ENCODE results near the gene GLP2R.

GLP2R gene

DNA sequence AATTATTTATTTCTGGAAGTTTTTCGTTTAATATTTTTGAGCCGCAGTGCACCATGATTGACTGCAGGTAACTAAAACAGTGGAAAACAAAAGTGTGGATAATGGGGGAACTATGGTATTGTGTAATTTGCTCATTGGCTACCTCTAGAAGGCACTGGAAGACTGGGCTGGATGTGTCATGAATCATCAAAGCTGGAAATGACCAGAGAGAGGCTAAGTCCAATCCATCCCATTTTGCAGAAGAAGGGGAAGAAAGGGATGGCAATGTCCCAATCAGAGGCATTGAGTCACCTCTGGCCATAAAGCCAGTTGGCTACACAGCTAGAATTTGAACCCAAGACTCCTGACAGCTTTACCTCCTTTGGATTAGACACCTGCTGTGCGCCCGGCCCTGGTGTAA is 29.3 kb downstream of the GLP2R start:
- DNase-seq (ENCODE audit: low spot score) = no peak

DNA sequence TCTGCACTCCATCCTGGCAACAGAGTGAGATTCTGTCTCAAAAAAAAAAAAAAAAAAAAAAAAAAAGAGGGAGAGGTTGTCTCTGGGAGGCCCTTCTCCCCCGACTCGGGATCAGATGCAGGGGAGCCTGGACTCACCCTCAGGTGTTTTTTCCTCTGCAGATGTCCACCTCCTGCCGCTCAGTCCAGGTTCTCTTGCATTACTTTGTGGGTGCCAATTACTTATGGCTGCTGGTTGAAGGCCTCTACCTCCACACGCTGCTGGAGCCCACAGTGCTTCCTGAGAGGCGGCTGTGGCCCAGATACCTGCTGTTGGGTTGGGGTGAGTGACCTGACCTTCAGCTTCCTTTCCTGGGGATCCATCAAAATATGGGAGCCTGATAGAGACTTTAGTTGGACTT is 34.1 kb downstream of the GLP2R start:
- DNase-seq (ENCODE audit: low spot score) = no peak

DNA sequence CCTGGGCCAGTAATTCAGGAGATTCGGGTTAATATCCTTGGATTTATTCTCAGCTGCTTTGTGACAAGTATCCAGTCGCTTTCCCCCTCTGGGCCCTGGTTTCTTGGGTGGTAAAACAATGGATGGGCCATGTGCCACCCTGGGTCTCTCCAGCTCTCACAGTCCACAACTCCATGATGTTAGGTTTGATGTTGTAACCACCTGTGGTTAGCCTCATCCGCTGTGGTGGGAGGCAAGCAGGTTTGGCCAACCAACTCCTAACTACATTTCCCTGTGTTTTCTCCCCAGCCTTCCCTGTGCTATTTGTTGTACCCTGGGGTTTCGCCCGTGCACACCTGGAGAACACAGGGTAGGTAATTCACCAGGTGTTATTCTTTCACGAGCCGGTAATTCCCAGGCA is 35.1 kb downstream of the GLP2R start:
- DNase-seq (ENCODE audit: low spot score) = no peak

DNA sequence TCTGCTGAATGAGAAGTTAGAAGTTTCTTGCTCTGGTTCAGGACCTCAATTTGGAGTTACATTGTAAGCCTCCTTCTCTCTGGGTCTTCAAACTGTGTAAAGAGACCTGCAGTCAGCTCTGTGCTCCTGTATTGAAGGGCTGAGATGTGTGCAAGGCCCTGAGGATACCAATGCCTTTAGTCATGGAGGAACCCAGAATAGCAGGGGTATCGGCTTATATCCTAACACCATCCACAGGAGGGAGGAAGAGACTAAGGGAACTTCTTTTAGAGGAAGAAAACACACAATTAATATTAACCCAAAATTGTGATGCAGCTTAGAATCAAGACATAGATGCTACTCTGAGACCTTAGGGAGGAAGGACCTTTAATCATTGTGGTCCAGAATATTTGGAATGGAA is 36.5 kb downstream of the GLP2R start:
- DNase-seq (ENCODE audit: low spot score) = no peak

- DNase-seq (ENCODE audit: low spot score) = no peak
Measured at GRCh38 chr17:9862949-9863348, 37.2 kb downstream of the GLP2R start.

- DNase-seq (ENCODE audit: low spot score) = no peak
Measured at GRCh38 chr17:9865586-9865985, 39.9 kb downstream of the GLP2R start.

GRCh38 chr17:9868552-9868951 is 42.8 kb downstream of the GLP2R start:
- no peak for DNase-seq (ENCODE audit: low spot score)

DNA sequence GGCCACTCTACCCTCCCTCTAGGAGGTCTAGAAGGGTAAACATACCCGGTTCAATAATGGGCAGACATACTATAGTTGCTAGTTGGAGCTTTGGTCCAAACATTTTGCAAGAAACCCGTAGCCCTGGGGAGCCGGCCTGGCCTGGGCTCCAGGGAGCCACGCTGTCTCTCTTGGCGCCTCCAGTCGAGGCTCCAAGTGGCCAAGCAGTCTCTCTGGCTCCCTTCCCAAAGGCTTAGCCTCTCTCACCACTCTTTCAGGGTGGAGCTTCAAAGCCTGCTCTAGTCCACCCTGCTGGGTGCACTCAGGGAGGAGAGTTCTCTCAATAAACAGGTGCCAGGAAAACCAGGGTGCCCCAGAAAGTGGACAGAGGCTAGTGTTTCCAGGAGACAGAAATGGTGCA is 47.1 kb downstream of the GLP2R start:
- DNase-seq (ENCODE audit: low spot score) = no peak

DNA sequence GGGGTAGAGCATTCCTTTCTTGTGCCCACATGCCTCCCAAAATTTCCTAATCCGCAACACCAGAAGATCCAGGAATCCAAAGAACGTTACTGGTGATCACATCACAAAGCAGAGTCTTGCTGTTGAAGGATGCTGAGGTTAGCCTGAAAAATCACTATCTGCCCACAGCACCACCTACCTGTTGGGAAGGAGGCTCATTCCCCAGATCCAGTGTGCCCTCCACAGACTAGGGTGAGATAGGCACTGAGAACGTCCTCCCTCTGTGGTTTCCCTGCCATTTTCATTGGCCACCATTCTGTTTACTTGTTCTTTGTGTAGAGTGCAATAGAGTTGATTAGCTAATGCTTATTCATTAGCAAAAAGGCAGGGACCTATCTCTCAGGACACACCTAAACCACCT is 49.0 kb downstream of the GLP2R start:
- no peak for DNase-seq (ENCODE audit: low spot score)

GRCh38 chr17:9875441-9875840 is 49.7 kb downstream of the GLP2R start:
- DNase-seq (ENCODE audit: low spot score) = no peak

DNA sequence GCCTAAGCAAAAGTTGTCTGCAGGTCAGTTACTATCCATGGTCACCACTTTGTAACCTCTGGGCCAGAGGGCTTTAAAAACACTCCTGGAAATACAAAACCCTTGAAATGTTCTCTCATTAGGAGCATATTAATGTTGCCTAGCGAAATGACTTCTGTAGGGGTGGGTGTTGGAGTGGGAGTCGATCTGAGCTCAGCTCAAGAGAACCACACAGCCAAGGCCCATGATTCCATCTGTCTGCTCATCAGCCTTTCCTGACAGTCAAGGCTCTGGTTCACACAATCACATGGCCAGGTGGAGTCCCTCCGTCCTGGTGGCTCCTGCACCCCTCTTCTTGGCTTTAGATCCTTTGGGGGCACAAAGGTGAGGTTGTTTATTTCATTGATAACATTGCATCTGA is 52.6 kb downstream of the GLP2R start:
- no peak for DNase-seq (ENCODE audit: low spot score)

- no peak for DNase-seq (ENCODE audit: low spot score)
Measured at GRCh38 chr17:9878786-9879525, 53.2 kb downstream of the GLP2R start.

GRCh38 chr17:9880582-9880999 is 54.9 kb downstream of the GLP2R start:
- DNase-seq (ENCODE audit: low spot score) = no peak

DNA sequence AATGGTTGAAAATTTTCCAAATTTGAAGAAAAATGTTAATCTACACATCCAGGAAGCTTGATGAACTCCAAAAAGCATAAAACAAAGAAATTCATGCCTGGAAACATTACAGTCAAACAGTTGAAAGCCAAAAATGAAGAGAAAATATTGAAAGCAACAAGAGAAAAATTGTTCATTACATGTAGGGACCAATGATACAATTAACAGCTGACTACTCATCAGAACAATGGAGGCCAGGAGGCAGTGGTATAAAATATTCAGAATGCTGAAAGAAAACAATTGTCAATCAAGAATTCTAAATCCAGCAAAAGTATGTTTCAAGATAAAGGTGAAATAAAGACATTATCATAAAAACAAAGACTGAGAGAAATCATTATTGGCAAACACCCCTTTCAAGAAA is 57.7 kb downstream of the GLP2R start:
- DNase-seq (ENCODE audit: low spot score) = no peak

DNA sequence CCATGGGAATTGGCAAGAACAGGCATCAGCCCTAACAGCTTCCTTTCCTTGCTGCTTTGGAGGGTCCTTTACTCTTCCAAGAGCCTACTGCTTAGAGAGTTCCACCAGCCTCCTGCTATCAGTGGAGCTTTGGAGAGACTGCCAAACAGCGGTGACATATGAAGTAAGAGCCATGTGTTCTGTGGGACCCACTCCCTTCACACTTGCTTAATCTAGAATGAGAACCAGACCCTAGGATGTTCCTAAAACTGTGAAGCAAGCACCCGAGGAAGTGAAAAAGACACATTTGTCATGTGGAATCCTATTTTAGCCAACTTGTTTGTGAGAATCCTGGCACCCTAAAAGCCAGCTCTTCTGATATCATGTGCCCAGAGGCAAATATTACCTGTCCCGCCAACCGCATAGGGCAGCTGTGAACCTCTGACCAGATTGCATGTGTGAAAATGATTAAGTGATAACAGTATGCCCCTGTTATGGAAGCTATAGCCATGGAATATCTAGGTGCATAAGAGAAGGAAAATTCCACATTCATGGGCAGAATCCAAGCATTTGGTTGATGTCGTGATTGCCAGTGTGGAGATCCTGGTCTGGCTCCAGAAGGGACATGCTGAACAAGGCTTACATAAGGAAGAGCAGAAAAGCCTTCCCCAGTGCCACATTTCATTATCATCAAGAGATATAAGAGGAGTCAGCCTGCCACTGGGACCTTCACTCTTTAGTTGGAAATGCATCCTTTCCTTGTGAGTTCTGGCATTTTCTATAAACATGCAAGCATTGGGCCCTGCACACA is 60.6 kb downstream of the GLP2R start:
- DNase-seq (ENCODE audit: low spot score) = no peak

GRCh38 chr17:9887508-9887907 is 61.8 kb downstream of the GLP2R start:
- DNase-seq (ENCODE audit: low spot score) = no peak

GRCh38 chr17:9890124-9890523 is 64.4 kb downstream of the GLP2R start:
- DNase-seq (ENCODE audit: low spot score) = peak; percentile 36

- DNase-seq (ENCODE audit: low spot score) = no peak
Measured at GRCh38 chr17:9893411-9894012, 67.8 kb downstream of the GLP2R start.

- DNase-seq (ENCODE audit: low spot score) = no peak
Measured at GRCh38 chr17:9894231-9894630, 68.5 kb downstream of the GLP2R start.

DNA sequence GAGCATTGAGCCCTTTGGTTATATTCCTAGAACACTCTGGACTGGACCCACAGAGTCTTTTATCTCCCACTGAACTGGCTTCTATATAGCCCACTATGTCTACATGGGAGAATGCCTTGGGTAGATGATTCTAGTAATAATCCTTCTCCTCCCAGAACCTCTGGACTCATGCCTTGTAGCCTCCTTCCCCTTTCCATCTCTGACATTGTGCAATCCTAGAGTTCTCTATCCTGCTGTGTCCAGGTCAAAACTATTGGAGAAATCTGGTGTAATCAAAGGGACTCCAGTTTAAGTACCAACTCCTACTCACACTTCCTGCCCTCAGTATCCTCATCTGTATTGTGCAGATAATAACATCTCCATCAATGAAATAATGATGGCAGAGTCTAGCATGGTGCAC is 70.2 kb downstream of the GLP2R start:
- DNase-seq (ENCODE audit: low spot score) = no peak

DNA sequence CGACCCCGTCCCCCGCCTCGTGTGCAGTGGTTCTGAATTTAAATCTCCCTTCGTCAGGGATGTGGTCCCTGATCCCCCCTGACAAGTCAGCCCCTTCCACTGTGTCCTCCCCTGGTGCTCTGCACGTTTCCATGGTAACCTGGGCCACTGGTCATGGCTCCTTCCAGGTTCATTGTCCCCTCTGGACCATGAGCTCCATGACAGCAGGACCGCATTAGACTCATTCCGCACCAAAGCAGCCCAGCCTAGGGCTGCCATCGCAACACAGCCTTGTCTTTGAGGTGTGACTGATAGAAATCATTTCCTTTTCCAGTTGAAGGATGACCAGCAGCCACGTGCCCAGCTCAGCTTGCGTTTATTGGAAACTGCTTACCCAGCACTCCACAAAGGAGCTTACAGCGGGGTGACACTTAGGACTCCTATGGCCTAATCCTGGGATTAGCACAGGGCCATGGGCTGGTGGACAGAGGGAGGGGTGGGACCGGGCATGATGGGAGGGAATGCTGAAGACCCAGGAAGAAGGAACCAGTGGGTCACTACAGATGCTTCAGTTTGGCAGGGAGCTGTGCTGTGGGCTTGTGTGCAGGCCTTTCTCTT is 71.7 kb downstream of the GLP2R start:
- no peak for DNase-seq (ENCODE audit: low spot score)

DNA sequence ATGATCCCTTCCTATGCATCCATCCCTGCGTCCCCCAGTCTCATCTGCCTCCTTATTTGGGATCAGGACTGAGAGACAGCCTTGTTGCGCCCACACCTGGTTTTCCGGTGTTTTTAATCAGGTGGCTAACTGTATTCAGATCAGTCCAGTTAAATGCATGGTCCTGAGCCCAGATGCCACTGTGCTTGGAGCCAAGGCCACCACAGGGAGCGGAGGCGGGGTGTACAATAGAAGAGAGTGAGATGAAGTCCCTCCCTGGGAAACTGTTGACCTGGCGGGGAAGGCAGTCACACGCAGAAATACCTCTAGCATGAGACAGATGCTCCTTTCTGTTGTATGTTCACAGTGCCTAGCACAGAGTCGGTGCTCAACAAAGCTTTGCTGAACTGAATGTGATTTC is 73.1 kb downstream of the GLP2R start:
- no peak for DNase-seq (ENCODE audit: low spot score)
